GM11168 (cell line): ENCODE measurements around the gene SLC16A3.
"Not testable (repeated sequence)": the region's sequence is repeated elsewhere in the genome, so short reads cannot be mapped to it uniquely, and the experiment has no call there.

ENCODE experiments used
- in situ Hi-C: fragments of 300-500 bp; cut with MboI; formaldehyde crosslinking; loops from one replicate; pipeline ENCODE4 v1.12.0; 2022; ENCODE audit warnings: low sequenced_read_pairs; ENCODE audit not compliant: unreplicated experiment

SLC16A3 gene

DNA sequence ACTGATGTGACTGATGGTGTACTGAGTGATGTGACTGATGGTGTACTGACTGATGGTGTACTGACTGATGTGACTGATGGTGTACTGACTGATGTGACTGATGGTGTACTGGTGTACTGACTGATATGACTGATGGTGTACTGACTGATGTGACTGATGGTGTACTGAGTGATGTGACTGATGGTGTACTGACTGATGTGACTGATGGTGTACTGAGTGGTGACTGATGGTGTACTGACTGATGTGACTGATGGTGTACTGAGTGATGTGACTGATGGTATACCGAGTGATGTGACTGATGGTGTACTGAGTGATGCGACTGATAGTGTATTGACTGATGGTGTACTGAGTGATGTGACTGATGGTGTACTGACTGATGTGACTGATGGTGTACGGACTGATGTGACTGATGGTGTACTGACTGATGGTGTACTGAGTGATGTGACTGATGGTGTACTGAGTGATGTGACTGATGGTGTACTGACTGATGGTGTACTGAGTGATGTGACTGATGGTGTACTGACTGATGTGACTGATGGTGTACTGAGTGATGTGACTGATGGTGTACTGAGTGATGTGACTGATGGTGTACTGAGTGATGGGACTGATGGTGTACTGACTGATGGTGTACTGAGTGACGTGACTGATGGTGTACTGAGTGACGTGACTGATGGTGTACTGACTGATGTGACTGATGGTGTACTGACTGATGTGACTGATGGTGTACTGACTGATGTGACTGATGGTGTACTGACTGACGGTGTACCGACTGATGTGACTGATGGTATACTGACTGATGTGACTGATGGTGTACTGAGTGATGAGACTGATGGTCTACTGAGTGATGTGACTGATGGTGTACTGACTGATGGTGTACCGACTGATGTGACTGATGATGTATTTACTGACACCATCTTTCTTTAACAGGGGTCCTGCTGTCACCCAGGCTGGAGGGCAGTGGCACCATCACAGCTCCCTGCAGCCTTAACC is 31.4 kb downstream of the SLC16A3 start:
- in situ Hi-C loops, result not testable (repeated sequence)

- in situ Hi-C loops, result no loop called here
Measured at GRCh38 chr17:82262344-82262743, 33.5 kb downstream of the SLC16A3 start.

DNA sequence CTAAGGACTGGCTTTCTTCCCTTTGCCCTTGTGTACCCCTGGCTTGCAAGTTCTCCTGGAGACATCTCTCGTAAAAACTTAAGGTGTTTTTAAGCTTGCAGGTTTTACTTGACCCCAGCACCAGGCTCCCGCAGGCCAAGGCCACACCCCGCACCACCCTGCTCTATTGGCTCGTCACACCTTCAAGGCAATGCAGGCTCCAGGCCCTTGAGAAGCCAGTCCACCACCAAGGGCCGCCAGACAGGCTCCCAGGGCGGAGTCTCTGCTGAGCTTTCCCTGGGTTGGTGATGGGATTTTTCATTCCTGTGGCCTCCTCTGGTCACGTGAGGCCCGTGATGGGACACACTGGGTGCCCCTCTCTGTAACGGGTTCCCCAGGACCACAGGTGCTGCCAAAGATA is 34.8 kb downstream of the SLC16A3 start:
- in situ Hi-C loops, result no loop called here

DNA sequence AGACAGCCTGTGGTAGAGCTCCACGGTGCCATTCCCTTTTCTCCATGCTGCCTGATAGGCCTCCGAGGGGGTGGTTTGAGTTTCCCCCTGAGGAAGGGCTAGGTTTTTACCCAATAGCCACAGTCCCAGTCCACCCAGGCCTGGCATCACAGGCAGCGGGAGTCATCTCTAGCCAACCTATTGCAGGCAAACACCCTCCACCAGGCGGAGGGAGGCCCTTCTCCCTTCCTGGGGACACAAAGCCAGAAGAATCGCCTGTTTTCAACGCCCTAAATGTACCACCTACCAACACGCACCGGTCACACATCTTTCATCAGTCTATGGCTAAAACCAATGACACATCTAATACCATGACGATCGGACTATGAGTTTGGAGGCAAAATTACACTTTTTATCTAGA is 37.3 kb downstream of the SLC16A3 start:
- in situ Hi-C loops, result no loop called here

DNA sequence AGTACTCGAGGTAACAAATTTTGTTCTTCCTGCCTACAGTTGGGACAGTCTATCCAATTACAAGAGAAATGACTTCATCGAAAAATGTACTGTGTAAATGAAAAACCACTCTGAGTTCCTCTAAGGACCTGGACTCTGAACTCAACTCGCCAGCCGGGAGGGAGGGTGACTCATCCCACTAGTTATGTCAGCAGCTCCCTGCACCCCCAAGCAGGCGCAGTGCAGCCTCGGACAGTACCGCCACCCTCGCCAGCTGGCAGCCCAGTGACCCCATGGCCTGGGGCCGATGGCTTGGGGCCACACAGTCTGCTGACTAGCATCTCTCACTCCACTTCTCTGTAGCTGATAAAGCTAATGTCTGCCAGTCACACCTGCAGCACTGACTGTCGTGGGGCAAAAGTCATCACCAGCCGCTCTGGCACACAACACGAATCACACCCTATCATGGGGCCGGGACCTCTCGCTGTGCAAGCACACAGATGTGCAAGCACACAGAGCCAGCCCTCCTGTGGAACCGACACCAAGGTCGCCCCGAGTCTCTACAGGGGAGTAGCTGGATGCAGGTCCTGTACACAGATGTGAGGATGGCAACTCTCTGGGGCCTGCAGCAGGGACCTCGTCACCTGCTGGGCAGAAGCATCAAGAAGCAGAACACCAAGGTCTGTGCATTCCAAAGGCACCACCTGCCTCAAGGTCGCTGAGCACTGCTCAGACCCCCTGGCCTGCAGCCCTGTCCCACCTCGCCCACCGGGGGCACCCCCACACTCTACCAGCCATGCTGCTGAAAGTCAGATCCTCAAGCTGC is 38.9 kb downstream of the SLC16A3 start:
- in situ Hi-C loops, result no loop called here

DNA sequence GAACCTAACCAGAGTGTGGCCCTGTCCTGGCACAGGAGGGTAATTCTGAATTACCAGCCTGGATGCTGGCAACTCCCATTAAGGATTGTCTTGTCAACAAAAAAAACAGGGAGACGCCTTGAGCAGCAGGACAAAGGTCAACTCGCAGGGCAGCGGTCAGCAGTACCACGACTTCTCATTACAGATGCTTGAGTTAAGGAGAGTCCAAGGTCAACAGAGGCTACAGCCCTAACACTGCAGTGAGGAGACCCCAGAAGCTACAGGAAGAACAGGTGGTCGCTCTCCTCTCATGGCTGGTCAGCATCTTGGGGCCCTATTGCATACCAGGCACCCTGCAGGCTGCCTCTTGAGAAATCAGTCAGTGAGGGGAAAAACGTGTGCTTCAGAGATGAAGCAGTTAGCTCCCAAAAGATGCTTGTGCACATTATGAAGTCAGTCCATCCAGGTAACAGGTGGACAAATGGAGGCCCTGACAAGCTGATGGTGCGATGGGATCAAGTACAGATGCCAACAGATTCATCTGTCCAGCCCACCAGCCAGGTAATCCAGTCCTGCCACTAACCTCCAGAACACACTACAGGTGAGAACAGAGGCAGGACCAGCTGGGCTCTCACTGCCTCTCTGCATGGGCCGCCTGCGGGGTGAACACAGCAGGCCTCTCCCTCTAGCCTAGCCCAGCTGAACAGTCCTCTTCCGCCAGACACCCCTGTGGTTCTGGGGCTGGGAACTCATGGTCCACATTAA is 40.5 kb downstream of the SLC16A3 start:
- in situ Hi-C loops, result no loop called here

- in situ Hi-C loops, result no loop called here
Measured at GRCh38 chr17:82269882-82270500, 41.1 kb downstream of the SLC16A3 start.

DNA sequence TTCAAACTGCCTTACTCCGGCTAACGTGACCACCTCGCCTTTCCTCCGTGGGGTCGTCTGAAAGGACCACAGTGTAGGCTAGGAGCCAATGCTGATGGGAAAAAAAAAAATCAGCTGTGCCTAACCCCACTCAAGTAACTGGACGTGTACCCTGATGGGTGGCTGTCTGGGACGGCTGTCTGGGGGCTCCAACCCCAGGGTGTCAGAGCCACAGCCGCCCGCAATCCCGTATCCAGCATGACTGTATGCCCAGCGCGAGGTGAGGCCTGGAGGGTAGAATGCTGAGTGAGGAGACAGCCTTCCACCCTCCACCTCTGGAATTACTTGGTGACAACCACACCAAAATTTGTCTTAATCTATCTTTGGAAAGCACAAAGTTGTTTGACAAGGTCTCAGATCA is 41.8 kb downstream of the SLC16A3 start:
- in situ Hi-C loops, result no loop called here

GRCh38 chr17:82271401-82271800 is 42.6 kb downstream of the SLC16A3 start:
- in situ Hi-C loops, result no loop called here

DNA sequence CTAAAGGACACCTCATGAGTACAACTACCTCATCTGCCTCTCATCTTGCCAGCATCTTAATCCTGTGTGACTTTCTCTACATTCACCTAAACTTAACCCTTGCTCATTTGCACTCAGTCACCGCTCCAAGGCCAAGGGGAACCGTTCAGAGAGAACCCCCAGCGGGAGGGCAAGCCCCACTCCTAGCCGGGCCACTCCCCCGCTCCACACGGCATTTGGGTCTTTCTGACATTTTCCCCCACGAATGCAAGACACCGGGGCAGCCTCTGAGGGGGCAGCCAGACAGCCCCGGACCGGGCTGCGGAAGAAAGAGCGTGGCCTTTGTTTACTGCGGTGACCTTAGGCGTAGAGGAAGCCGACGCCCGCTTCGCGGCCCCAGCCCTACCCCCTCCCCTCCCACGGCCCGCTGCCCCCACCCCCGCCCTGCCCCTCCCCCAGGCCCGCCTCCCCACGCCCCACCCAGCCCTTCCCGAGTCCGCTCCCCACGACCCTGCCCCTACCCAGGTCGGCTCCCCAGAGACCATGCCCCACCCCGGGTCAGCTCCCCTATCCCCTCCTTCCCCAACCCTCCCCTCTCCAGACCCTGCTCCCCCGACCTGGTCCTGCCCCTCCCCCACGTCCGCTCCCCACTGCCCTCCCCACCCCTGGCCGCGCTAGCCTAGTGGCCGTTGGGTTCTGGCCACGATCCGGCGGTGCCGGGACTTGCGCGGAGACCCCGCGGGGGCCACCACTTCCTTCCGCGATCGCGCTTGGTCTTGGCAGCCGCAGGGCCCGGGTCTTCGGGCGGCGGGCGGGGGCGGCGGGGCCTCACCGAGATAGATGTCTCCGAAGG is 43.9 kb downstream of the SLC16A3 start:
- in situ Hi-C loops, result no loop called here

DNA sequence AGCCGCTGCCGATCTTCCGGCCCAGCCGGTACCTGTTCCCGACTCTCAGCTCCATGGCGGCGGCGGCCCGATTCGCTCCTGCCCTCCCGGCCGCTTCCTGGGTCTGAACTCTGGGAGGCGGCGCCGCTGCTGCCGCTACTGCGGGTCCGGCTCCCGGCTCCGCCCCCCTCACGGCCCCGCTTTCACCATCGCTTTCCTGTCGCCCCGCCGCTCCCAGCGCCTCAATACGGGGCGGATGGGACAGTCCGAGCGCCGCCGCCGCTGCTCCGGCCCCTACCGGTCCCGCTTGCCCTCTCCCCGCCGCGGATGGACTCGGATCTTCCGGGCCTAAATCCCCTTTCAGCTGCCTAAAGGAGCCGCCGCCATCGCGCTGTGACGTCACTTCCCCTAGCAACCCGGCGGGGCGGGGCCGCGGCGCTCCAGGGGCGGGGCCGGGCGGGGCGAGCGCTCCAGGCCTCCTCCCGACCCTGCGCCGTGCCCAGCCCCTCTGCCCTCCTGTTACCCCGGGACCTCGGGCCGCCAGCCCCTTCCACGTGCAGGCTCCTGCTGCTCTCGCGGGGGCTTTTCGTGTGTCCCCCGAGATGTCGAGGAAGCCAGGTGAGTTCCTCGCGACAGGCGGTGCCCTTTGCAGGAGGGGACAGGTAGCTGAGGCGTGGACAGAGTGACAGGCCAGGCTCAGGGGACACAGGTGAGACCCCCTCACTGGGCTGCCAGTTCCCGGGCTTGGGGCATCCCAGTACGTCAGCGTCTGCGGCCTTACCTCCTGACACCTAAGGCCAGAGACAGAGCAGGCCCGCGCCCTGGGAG is 44.7 kb downstream of the SLC16A3 start, which contains the start of gene CSNK1D:
CSNK1D (minus strand) TSS at position 374 of the 807 bp plus-strand sequence; CDS start at position 55, 319 bp downstream.
- in situ Hi-C loops, result no loop called here

- in situ Hi-C loops, result no loop called here
Measured at GRCh38 chr17:82274134-82275020, 45.5 kb downstream of the SLC16A3 start.

- in situ Hi-C loops, result no loop called here
Measured at GRCh38 chr17:82275326-82275725, 46.5 kb downstream of the SLC16A3 start.

DNA sequence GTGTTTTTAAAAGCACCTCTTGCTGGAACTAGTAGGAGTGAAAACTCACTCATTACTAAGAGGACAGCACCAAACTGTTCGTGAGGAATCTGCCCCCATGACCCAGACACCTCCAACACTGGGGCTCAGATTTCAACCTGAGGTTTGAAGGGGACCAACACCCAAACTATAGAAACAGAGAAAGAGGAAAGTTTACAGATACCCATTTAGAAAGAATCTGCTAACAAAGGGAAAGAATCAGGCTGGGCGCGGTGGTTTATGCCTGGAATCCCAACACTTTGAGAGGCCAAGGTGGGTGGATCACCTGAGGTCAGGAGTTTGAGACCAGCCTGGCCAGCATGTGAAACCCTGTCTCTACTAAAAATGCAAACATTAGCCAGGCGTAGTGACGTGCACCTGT is 48.1 kb downstream of the SLC16A3 start:
- in situ Hi-C loops, result no loop called here

- in situ Hi-C loops, result no loop called here
Measured at GRCh38 chr17:82277851-82278250, 49.0 kb downstream of the SLC16A3 start.

- in situ Hi-C loops, result no loop called here
Measured at GRCh38 chr17:82278308-82278707, 49.5 kb downstream of the SLC16A3 start.

DNA sequence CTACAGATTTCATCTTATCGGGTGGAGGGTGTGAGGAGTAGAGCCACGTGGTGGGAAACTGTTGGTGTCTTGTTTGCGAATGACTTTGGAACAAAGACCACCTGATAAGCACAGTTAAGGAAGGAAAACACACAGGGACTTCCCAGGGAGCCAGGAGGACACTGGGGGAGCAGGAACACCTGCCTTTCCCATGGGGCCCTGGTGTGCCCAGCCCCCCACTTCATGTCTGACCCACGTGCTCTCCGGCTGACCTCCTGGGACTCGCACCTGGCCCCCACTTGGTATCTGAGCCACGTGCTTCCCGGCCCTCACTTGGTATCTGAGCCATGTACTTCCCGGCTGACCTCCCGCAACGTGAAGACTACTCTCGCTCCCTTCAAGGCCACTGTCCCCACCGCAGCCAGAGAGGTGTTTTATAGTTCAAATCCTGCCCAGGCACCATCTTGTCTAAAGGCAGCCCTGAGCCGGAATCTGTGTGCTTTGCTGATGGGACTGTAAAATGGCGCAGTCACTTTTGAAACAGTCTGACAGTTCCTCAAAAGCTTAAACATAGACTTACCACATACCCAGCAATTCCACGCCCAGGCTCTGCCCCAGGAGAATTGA is 50.0 kb downstream of the SLC16A3 start:
- in situ Hi-C loops, result no loop called here
